LNCaP clone FGC (cell line): ENCODE data around the gene ZNF544.
"Not testable (repeated sequence)": the region's sequence is repeated elsewhere in the genome, so short reads cannot be mapped to it uniquely, and the experiment has no call there.

Experiments used
- DNase-seq: peaks from one replicate; pipeline ENCODE4 v3.0.0-alpha.2; 2011; ENCODE audit warnings: low read depth
- H3K4me3 ChIP-seq: 2 replicates; pipeline ENCODE4 v1.5.1; 2011; ENCODE audit warnings: mild to moderate bottlenecking, low read depth, low read length, control low read depth
- CTCF ChIP-seq: IDR thresholded peaks from 2 replicates; pipeline ENCODE4 v1.5.1; 2012; ENCODE audit warnings: mild to moderate bottlenecking; ENCODE audit not compliant: control insufficient read depth, insufficient read depth; ENCODE audit errors: extremely low read depth

Gene ZNF544

GRCh38 chr19:58218899-58219298 lies 9.8 kb upstream of the ZNF544 start:
- TF ChIP-seq CTCF, result 0 out of 2 replicates have a peak, but pooled peaks have one; percentile 25
- DNase-seq, result peak; percentile 32
- no peak overlapping the region for H3K4me3 ChIP-seq

DNA sequence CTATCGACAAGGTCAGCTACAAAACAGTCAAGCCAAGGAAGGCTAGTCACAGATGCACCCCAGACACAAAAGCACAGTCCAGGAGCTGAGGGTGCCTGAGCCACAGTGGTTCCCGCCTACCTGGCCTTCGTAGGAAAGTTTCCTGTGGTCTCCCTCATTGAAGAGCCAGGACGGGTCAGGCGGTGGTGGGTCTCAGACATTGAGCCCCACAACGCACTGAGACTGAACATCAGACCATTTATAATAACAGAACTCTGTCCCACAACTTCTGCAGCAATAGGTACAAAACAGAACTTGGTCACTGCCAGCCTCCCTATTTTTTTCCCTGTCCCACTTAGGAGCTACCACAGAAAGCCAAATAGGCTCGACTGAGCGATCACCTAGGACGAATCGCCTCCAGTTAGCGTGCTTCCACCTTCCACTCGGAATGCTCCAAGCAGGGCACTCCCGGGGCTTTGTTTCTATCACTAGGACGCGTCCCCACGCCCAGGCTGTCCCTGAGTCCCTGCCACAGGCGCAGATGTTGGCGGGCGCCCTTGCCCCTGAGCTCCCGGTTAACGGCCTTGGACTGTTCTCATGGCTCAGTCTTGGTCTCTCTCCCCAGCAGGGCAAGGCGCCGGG lies 640 bp upstream of the ZNF544 start:
- peak overlapping the region; percentile 87 for H3K4me3 ChIP-seq
- no peak for TF ChIP-seq CTCF
- DNase-seq, result no peak

GRCh38 chr19:58229255-58229639 lies 533 bp downstream of the ZNF544 start:
- peak; percentile 30 for DNase-seq
- TF ChIP-seq CTCF, result peak; percentile 58
- peak overlapping the region; percentile 87 for H3K4me3 ChIP-seq

DNA sequence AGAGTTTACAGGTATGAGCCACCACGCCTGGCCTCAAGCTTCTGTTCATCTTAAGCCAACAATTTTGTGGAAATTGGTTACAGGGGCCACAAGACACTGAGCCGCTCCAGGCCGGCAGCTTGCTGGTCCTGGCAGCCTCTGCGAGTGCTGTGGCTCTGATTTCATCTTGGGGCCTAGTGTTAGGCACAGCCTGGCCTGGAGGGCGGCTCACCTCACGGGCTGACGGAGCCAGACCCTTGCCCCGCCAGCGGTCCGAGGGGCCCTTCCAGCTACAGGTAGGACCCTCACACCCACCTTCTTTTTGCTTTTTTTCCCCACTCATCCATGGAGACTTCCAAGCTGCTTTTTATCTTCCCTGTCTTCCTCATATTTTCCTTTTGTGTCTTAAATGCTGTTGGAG lies 8.6 kb downstream of the ZNF544 start:
- DNase-seq, result no peak
- TF ChIP-seq CTCF, result no peak
- H3K4me3 ChIP-seq, result no peak overlapping the region

DNA sequence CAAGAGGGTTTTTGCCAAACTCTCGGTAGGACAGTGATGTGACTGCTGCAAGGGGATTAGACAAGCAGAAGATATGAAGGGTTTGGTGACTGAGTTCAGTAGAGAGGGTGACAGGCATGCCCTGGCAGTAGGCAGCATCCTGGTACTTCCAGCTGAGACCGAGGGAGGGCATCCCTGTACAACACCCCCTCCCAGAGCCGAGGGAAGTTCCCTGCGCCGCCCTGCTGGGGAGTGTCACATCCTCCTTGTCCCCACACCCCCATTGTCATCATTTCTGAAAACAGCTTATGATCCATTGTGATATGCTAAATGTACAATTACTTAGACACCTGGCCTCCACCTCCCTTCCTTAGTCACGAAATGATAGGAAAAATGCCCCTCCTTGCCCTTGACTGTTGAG lies 14.6 kb downstream of the ZNF544 start:
- no peak for DNase-seq
- TF ChIP-seq CTCF, result no peak

DNA sequence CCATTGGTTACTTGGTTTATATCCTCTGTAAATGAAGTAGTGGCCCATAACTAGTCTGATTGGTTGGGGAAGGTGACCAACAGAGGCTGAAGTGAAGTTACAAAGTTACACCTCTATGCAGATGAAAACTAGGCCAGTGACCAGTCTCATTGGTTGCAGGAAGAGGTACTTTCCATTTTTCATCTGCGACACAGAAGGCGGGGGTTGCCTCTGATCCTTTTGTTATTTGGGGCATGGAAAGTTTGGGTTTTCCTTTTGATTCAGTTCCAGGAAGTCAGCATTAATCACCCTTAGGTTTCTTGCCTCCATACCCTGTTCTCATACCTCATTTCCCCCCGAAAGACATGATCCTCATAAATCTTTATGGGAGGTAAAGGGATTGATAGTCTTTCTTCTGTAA lies 20.2 kb downstream of the ZNF544 start:
- no peak overlapping the region for H3K4me3 ChIP-seq
- no peak for DNase-seq
- TF ChIP-seq CTCF, result no peak

More for the DNA sequence above, 14.6 kb downstream of the ZNF544 start:
- no peak overlapping the region for H3K4me3 ChIP-seq

DNA sequence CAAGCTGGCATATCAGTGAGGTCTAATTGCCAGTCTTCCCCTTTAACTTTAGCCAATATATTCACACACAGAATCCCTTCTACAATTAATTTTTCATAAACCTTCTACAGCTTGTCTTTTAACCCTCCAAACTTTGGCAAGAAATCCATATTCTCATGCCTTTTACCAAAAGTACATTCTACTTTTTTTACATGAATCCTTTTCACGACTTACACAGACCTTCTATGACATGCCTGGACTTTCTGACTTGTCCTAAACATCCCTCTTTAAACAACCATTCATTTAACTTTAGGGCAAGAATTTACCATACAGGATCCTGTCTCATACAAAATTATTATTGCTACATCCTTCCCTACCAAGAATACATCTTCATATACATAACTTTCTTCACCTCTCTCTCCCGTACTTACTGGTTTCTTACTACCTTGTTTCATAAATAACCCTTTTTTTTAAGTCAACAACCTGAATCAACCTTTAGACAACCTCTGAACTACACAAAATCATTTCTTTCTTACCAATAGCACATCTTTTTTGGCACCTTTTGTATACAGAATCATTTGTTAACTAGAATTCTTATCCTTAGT lies 23.5 kb downstream of the ZNF544 start:
- TF ChIP-seq CTCF, result no peak
- no peak for DNase-seq
- H3K4me3 ChIP-seq, result no peak overlapping the region

GRCh38 chr19:58258259-58258658 lies 29.5 kb downstream of the ZNF544 start:
- H3K4me3 ChIP-seq, DNase-seq: not testable (repeated sequence)
